SH-SY5Y (cell line): ENCODE data around the gene GBX2.

Experiments used
- GATA2 ChIP-seq: IDR thresholded peaks from 2 replicates; pipeline ENCODE4 v1.6.1; 2011; ENCODE audit warnings: mild to moderate bottlenecking, low read depth, low read length
- GATA3 ChIP-seq: IDR thresholded peaks from 2 replicates; pipeline ENCODE4 v1.6.1; 2011; ENCODE audit warnings: low read depth, mild to moderate bottlenecking, low read length, moderate library complexity

DNA sequence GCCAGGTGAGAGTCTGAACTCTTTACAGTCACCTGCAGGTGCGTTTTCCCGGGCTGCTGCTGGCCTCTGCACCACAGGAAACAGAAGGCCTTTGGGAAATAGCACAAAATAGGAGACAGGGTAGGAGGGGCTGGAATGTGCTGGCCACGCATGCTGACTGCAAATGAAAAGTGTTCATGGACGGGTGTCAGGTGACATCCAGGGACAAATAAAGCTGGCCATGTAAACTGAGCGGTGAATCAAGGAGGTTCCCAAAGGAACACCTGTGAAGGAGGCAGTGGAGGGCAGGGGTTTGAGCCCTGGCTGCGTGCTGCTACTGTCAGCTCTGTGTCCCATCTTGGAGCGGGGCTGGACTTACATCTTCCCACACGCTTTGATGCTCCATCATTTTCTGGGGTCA lies 42.4 kb upstream of the GBX2 start:
- TF ChIP-seq GATA2 (no peak), GATA3 (no peak)
